Uterus (tissue), 2 donors: ENCODE data around the gene PARD3.

ENCODE experiments used
- POLR2A ChIP-seq, 2 donors: fragments of 450-650 bp; IDR thresholded peaks; one replicate each; pipeline ENCODE4 v1.6.1; 2016; ENCODE audit warnings: antibody characterized with exemption in 2 of 2, mild to moderate bottlenecking in 1 of 2, moderate library complexity in 1 of 2
- TF ChIP-seq, protein P1 (sequence below), 4 experiments: fragments of 200-600 bp in 2 of 4; fragments of 450-650 bp in 2 of 4; sonication (generic) in 2 of 4; IDR thresholded peaks; one replicate each; pipeline ENCODE4 v1.5.1; 2016 to 2019; ENCODE audit warnings: antibody characterized with exemption in 4 of 4, mild to moderate bottlenecking in 2 of 4, moderate library complexity in 1 of 4

DNA sequence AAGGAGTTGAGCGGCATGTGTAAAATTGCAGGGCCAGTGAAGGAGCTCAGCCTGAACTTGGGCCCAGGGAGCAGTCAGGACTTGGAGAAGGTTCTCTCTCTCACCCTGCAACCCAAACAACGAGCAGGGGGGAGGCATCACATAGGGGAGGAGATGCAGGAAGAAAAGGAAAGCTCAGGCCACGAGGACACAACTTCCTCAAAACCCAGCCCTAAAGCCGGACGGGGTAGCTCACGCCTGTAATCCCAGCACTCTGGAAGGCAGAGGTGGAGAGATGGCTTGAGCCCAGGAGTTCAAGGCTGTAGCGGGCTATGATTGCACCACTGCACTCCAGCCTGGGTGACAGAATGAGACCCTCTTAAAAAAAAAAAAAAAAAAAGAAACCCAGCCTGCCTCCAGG, 629.1 kb downstream of the PARD3 start:
- TF ChIP-seq, protein P1, sequence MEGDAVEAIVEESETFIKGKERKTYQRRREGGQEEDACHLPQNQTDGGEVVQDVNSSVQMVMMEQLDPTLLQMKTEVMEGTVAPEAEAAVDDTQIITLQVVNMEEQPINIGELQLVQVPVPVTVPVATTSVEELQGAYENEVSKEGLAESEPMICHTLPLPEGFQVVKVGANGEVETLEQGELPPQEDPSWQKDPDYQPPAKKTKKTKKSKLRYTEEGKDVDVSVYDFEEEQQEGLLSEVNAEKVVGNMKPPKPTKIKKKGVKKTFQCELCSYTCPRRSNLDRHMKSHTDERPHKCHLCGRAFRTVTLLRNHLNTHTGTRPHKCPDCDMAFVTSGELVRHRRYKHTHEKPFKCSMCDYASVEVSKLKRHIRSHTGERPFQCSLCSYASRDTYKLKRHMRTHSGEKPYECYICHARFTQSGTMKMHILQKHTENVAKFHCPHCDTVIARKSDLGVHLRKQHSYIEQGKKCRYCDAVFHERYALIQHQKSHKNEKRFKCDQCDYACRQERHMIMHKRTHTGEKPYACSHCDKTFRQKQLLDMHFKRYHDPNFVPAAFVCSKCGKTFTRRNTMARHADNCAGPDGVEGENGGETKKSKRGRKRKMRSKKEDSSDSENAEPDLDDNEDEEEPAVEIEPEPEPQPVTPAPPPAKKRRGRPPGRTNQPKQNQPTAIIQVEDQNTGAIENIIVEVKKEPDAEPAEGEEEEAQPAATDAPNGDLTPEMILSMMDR (IDR thresholded peaks at IDR 0.05) = no peak
- no peak for TF ChIP-seq POLR2A (IDR thresholded peaks at IDR 0.05)
